Parathyroid adenoma (tissue), 2 donors: ENCODE results near the gene ARFGEF2.

ENCODE experiments used
- H2AFZ ChIP-seq: fragments of 300-600 bp; sonication (generic); one replicate; pipeline ENCODE4 v1.7.0; 2017; ENCODE audit warnings: antibody characterized with exemption, mild to moderate bottlenecking
- H3K27ac ChIP-seq: fragments of 300-600 bp; sonication (generic); one replicate; pipeline ENCODE4 v1.7.0; 2017
- H3K27me3 ChIP-seq: fragments of 300-600 bp; sonication (generic); one replicate; pipeline ENCODE4 v1.7.0; 2017; ENCODE audit warnings: low read length; ENCODE audit not compliant: control insufficient read depth, insufficient read depth
- H3K36me3 ChIP-seq: fragments of 300-600 bp; sonication (generic); one replicate; pipeline ENCODE4 v1.7.0; 2017; ENCODE audit warnings: low read length; ENCODE audit not compliant: control insufficient read depth, insufficient read depth
- H3K4me1 ChIP-seq: fragments of 300-600 bp; sonication (generic); one replicate; pipeline ENCODE4 v1.7.0; 2017; ENCODE audit warnings: control low read depth
- H3K4me2 ChIP-seq: fragments of 300-600 bp; sonication (generic); one replicate; pipeline ENCODE4 v1.7.0; 2017; ENCODE audit warnings: low read length
- H3K4me3 ChIP-seq: fragments of 300-600 bp; sonication (generic); one replicate; pipeline ENCODE4 v1.7.0; 2017; ENCODE audit warnings: low read depth, low read length
- H3K79me2 ChIP-seq: fragments of 300-600 bp; sonication (generic); one replicate; pipeline ENCODE4 v1.7.0; 2017; ENCODE audit warnings: control low read depth
- H3K9ac ChIP-seq: fragments of 300-600 bp; sonication (generic); one replicate; pipeline ENCODE4 v1.7.0; 2017; ENCODE audit warnings: mild to moderate bottlenecking
- H3K9me3 ChIP-seq: fragments of 300-600 bp; sonication (generic); one replicate; pipeline ENCODE4 v1.7.0; 2017; ENCODE audit warnings: low read length; ENCODE audit not compliant: control insufficient read depth
- TF ChIP-seq, protein P1 (sequence below): fragments of 300-600 bp; sonication (generic); IDR thresholded peaks from one replicate; pipeline ENCODE4 v1.7.0; 2017; ENCODE audit warnings: antibody characterized with exemption, mild to moderate bottlenecking
- donor health status: primary hyperparathyroidism.

Gene ARFGEF2

DNA sequence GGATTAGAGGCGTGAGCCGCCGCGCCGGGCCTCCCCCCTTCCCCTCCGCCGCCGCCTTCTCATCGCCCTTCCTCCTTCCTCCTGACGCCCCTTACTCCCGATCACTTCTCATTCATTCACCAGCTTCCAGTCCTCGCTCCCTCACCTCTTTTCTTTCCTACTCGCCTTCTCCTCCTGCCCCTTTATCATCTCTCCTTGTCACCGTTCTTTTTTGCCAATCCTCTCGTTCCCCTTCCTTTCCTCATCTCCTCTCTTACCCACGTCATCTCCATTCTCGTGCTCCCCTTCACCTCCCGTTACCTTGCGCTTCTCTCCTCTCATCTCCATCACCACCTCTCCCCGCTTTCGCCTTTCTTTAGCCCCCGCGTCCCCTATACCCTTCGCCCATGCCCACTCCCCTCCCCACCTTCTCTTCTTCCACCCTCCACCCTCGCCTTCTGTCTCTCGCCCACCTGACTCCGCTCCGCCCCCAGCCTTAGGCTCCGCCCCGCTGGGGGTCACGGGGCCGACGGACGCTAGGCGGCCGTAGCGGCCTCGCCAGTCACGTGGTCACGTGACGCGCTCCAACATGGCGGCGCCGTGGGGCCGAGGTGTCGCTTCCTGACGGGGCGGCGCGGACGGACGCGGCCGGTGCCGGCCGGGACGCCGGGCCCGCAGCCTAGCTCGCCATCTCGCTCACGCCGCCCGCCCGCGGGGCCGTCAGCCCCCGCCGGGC lies at the start of gene ARFGEF2:
Gene ARFGEF2 (plus strand): TSS at position 544 of the 715 bp plus-strand sequence. CDS start 179 bp downstream, outside the sequence.
- Histone ChIP-seq H3K27ac (peak within 1 kb of the TSS; percentile 92), H3K4me3 (peak within 1 kb of the TSS; percentile 61), H3K36me3 (no peaks in the 10 kb centered on the region), H3K4me1 (peaks cover 13% of the 10 kb centered on the region), H3K9me3 (no peaks in the 10 kb centered on the region), H3K9ac (peak within 1 kb of the TSS; percentile 71), H3K4me2 (peak within 1 kb of the TSS; percentile 88), H2AFZ (peak within 1 kb of the TSS; percentile 78), H3K27me3 (no peaks in the 10 kb centered on the region), H3K79me2 (peaks cover 24% of the 10 kb centered on the region)
- TF ChIP-seq, protein P1, sequence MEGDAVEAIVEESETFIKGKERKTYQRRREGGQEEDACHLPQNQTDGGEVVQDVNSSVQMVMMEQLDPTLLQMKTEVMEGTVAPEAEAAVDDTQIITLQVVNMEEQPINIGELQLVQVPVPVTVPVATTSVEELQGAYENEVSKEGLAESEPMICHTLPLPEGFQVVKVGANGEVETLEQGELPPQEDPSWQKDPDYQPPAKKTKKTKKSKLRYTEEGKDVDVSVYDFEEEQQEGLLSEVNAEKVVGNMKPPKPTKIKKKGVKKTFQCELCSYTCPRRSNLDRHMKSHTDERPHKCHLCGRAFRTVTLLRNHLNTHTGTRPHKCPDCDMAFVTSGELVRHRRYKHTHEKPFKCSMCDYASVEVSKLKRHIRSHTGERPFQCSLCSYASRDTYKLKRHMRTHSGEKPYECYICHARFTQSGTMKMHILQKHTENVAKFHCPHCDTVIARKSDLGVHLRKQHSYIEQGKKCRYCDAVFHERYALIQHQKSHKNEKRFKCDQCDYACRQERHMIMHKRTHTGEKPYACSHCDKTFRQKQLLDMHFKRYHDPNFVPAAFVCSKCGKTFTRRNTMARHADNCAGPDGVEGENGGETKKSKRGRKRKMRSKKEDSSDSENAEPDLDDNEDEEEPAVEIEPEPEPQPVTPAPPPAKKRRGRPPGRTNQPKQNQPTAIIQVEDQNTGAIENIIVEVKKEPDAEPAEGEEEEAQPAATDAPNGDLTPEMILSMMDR: peak; percentile 15

DNA sequence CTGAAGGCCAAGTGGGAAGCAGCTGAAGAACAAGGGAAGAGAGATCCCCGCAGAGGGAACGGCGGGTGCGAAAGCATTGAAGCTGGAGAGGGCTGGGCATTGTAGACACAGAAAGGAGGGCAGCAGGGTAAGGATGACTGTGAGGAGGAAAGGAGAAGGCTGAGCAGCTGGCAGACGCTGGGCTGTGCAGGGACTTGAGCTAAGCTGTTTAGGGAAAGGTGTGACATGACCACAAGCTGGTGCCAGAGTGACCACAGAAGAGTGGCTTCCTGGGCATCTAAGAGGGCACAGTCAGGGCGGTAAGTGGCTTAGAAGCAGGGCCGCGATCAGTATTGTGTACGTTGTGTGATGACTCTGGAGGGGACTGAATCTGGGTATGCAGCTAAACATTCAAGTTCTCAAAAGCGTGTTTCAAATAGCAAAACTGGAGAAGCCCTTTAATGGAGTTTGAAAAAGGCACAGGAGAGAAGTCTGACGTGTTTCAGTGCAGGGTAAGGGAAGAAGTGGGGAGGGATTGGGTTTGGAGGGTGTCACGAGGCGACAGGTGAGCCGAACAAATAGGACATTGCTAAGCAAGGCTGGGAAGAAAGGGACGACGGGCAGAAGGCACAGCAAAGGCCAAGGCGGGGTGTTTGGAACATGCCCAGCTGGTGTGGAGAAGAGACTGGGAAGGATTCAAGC lies 46.1 kb upstream of the ARFGEF2 start:
- H3K4me1 ChIP-seq: no peaks in the 10 kb centered on the region
- TF ChIP-seq, protein P1: no peak
- no peaks in the 10 kb centered on the region for H3K79me2 ChIP-seq

DNA sequence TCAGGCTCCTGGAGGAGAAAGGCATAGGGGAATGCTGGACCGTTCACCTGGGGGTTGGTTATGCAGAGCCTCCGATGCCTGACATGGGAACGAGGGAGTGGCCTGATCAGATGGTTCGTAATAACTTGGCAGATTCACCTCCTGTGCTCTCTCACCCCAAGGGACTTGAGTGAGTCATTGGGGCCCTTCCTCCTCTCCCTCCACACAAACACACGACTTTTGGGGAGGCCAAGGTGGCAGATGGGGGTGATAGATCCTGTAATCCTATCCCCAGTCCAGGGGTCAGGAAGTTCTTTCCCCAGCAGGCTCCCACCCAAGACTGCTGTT lies 45.6 kb upstream of the ARFGEF2 start:
- H3K9ac ChIP-seq: no peak overlapping the region
- no peaks in the 10 kb centered on the region for H3K4me1 ChIP-seq
- no peaks in the 10 kb centered on the region for H3K36me3 ChIP-seq
- no peaks in the 10 kb centered on the region for H3K9me3 ChIP-seq
- H3K27me3 ChIP-seq: no peaks in the 10 kb centered on the region
- TF ChIP-seq, protein P1: no peak
- H3K4me3 ChIP-seq: no peak overlapping the region
- no peaks in the 10 kb centered on the region for H3K79me2 ChIP-seq
- no peak overlapping the region for H3K27ac ChIP-seq
- H2AFZ ChIP-seq: no peak overlapping the region
- no peak overlapping the region for H3K4me2 ChIP-seq

More for the DNA sequence above, 46.1 kb upstream of the ARFGEF2 start:
- Histone ChIP-seq H3K27ac (no peak overlapping the region), H3K36me3 (no peaks in the 10 kb centered on the region), H2AFZ (no peak overlapping the region), H3K4me3 (no peak overlapping the region), H3K9ac (no peak overlapping the region), H3K27me3 (no peaks in the 10 kb centered on the region), H3K9me3 (no peaks in the 10 kb centered on the region), H3K4me2 (no peak overlapping the region)

DNA sequence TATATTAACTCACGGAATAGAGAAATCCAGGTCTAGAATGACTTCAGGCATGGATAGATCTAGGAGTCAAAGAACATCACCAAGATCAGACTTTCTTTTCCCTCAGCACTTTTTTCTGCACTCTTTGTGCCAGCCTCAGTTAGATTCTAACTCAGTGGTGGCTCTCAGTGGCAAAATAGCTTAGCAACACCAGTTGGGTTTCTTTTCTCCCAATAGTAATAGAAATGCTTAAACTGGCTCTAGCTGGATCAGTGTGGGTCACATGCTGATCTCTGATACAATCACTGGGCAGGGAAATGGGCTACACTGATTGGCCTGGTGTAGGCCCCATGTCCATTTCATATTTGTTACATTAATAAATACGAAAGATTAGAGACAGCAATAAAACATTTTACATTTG lies 44.2 kb upstream of the ARFGEF2 start:
- Histone ChIP-seq H3K79me2 (no peaks in the 10 kb centered on the region), H3K9me3 (no peaks in the 10 kb centered on the region), H2AFZ (no peak overlapping the region), H3K9ac (no peak overlapping the region), H3K27ac (no peak overlapping the region), H3K36me3 (no peaks in the 10 kb centered on the region), H3K4me3 (no peak overlapping the region), H3K27me3 (no peaks in the 10 kb centered on the region), H3K4me2 (no peak overlapping the region), H3K4me1 (no peaks in the 10 kb centered on the region)
- TF ChIP-seq, protein P1: no peak
